ENCODE results near the gene PDZD2. TPM values are rescaled to one million over a fixed set of nuclear protein-coding genes. Genes with fewer than 3 reads are reported as not detected.

Gene PDZD2
- total RNA-seq, 1 donor = 0.36 TPM

DNA sequence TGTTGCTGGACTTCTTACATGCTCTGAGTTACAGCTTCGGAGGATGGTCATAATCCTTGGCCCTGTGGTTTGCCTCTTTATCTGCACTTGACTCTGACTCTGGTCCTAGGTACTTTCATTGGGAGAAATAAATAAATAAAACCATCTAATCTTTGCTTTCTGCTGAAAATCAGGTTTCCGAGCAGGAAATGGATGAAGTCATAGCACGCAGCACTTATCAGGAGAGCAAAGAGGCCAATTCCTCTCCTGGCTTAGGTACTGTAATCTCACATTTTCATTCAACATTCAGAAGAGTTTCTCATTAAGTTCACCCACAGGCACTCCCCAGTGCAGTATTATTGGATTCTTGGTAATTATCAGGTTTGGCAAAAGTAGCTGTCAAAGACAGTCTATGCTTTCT lies 430.5 kb downstream of the PDZD2 start:
- no peaks in the 10 kb centered on the region for H3K4me1 ChIP-seq (ENCODE audit: insufficient read depth, low read length)
- H3K27ac ChIP-seq (ENCODE audit: low read depth, low read length) = no peak overlapping the region
- H3K4me3 ChIP-seq (ENCODE audit: insufficient read depth, low read length) = no peak overlapping the region
- H3K9me3 ChIP-seq (ENCODE audit: low read depth, low read length) = no peaks in the 10 kb centered on the region
- no peaks in the 10 kb centered on the region for H3K79me2 ChIP-seq (ENCODE audit: insufficient read depth, low read length)
- TF ChIP-seq, protein P1, sequence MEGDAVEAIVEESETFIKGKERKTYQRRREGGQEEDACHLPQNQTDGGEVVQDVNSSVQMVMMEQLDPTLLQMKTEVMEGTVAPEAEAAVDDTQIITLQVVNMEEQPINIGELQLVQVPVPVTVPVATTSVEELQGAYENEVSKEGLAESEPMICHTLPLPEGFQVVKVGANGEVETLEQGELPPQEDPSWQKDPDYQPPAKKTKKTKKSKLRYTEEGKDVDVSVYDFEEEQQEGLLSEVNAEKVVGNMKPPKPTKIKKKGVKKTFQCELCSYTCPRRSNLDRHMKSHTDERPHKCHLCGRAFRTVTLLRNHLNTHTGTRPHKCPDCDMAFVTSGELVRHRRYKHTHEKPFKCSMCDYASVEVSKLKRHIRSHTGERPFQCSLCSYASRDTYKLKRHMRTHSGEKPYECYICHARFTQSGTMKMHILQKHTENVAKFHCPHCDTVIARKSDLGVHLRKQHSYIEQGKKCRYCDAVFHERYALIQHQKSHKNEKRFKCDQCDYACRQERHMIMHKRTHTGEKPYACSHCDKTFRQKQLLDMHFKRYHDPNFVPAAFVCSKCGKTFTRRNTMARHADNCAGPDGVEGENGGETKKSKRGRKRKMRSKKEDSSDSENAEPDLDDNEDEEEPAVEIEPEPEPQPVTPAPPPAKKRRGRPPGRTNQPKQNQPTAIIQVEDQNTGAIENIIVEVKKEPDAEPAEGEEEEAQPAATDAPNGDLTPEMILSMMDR (IDR thresholded peaks at IDR 0.05; ENCODE audit: extremely low read depth, low read depth, low read length) = no peak
- no peak overlapping the region for H3K4me2 ChIP-seq (ENCODE audit: insufficient read depth, low read length)
- no peak overlapping the region for H2AFZ ChIP-seq (ENCODE audit: low read length)
- H3K36me3 ChIP-seq (ENCODE audit: insufficient read depth, low read length) = no peaks in the 10 kb centered on the region
- no peaks in the 10 kb centered on the region for H4K20me1 ChIP-seq (ENCODE audit: insufficient read depth, low read length)
- no peak for DNase-seq (ENCODE audit: insufficient read length, low spot score, missing footprints)
- peaks cover 9% of the 10 kb centered on the region for H3K27me3 ChIP-seq (ENCODE audit: insufficient read depth, low read length)

DNA sequence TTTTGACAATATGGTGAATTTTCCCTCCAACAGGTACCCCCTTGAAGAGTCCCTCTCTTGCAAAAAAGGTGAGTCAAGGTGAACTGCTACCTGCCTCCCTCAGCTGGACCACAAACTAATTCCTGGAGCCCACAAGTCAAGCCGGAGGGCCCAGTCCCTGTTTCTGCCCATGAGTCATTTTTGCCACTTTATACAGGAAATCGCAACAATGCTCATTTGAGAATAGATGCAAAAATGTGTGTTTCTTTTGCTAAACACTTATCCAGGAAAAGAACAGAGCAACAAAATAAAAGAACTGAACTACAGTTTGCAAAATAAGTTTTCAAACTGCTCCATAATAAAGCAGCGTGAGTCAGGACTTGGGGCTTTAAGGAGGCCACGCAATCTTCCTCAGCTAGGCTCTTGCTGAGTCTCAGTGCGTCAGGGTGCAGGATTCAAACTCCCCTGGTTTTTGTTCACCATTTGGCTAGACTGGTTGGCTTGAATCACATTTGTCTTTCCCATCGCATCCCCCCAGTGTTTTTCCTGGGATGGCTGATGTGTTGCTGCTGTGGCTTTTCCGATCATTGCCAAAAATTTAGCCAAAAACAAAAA lies 432.5 kb downstream of the PDZD2 start:
- TF ChIP-seq, protein P1 (IDR thresholded peaks at IDR 0.05; ENCODE audit: extremely low read depth, low read depth, low read length) = no peak
- peaks cover 9% of the 10 kb centered on the region for H3K27me3 ChIP-seq (ENCODE audit: insufficient read depth, low read length)
- DNase-seq (ENCODE audit: insufficient read length, low spot score, missing footprints) = no peak

DNA sequence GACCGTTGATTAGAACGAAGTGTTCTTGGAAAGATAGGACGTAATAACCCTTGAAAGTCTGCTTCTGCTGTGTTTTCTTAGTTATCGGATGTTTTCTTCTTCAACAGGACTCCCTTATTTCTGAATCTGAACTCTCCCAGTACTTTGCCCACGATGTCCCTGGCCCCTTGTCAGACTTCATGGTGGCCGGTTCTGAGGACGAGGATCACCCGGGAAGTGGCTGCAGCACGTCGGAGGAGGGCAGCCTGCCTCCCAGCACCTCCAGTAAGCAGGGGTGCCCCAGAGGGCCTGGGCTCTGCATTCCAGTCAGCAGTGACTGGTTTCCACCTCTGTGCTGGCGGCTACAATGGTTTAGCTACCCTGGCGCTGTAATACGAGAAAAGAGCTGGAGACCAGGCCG lies 433.1 kb downstream of the PDZD2 start:
- TF ChIP-seq, protein P1 (IDR thresholded peaks at IDR 0.05; ENCODE audit: extremely low read depth, low read depth, low read length) = no peak
- Histone ChIP-seq H3K79me2 (ENCODE audit: insufficient read depth, low read length) (no peaks in the 10 kb centered on the region), H3K4me3 (ENCODE audit: insufficient read depth, low read length) (no peak overlapping the region), H2AFZ (ENCODE audit: low read length) (no peak overlapping the region), H3K9me3 (ENCODE audit: low read depth, low read length) (no peaks in the 10 kb centered on the region), H3K4me1 (ENCODE audit: insufficient read depth, low read length) (no peaks in the 10 kb centered on the region), H3K4me2 (ENCODE audit: insufficient read depth, low read length) (no peak overlapping the region), H3K27me3 (ENCODE audit: insufficient read depth, low read length) (peaks cover 7% of the 10 kb centered on the region), H3K27ac (ENCODE audit: low read depth, low read length) (no peak overlapping the region), H4K20me1 (ENCODE audit: insufficient read depth, low read length) (no peaks in the 10 kb centered on the region), H3K36me3 (ENCODE audit: insufficient read depth, low read length) (no peaks in the 10 kb centered on the region)
- no peak for DNase-seq (ENCODE audit: insufficient read length, low spot score, missing footprints)

More for the DNA sequence above, 432.5 kb downstream of the PDZD2 start:
- H2AFZ ChIP-seq (ENCODE audit: low read length) = no peak overlapping the region
- H4K20me1 ChIP-seq (ENCODE audit: insufficient read depth, low read length) = no peaks in the 10 kb centered on the region
- no peaks in the 10 kb centered on the region for H3K9me3 ChIP-seq (ENCODE audit: low read depth, low read length)
- no peak overlapping the region for H3K27ac ChIP-seq (ENCODE audit: low read depth, low read length)
- no peaks in the 10 kb centered on the region for H3K4me1 ChIP-seq (ENCODE audit: insufficient read depth, low read length)
- H3K4me3 ChIP-seq (ENCODE audit: insufficient read depth, low read length) = no peak overlapping the region
- H3K36me3 ChIP-seq (ENCODE audit: insufficient read depth, low read length) = no peaks in the 10 kb centered on the region
- H3K79me2 ChIP-seq (ENCODE audit: insufficient read depth, low read length) = no peaks in the 10 kb centered on the region
- H3K4me2 ChIP-seq (ENCODE audit: insufficient read depth, low read length) = no peak overlapping the region

DNA sequence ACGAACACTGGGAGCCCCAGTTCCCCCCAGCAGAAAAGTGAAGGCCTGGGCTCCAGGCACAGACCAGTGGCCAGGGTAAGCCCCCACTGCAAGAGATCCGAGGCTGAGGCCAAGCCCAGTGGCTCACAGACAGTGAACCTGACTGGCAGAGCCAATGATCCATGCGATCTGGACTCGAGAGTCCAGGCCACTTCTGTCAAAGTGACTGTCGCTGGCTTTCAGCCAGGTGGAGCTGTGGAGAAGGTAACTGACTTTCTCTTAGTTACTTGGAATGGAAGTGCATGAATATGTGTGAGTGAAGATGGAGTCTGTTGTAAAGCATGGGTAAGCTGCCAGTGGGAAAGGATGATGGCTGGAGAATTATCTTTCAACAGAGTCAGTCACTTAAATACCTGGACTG lies 435.5 kb downstream of the PDZD2 start:
- no peaks in the 10 kb centered on the region for H3K9me3 ChIP-seq (ENCODE audit: low read depth, low read length)
- H3K27ac ChIP-seq (ENCODE audit: low read depth, low read length) = no peak overlapping the region
- no peaks in the 10 kb centered on the region for H3K79me2 ChIP-seq (ENCODE audit: insufficient read depth, low read length)
- DNase-seq (ENCODE audit: insufficient read length, low spot score, missing footprints) = no peak
- no peak overlapping the region for H2AFZ ChIP-seq (ENCODE audit: low read length)
- no peak overlapping the region for H3K4me2 ChIP-seq (ENCODE audit: insufficient read depth, low read length)
- no peaks in the 10 kb centered on the region for H3K4me1 ChIP-seq (ENCODE audit: insufficient read depth, low read length)
- H3K27me3 ChIP-seq (ENCODE audit: insufficient read depth, low read length) = peaks cover 6% of the 10 kb centered on the region
- no peaks in the 10 kb centered on the region for H4K20me1 ChIP-seq (ENCODE audit: insufficient read depth, low read length)
- H3K36me3 ChIP-seq (ENCODE audit: insufficient read depth, low read length) = no peaks in the 10 kb centered on the region
- no peak overlapping the region for H3K4me3 ChIP-seq (ENCODE audit: insufficient read depth, low read length)
- TF ChIP-seq, protein P1 (IDR thresholded peaks at IDR 0.05; ENCODE audit: extremely low read depth, low read depth, low read length) = no peak
